GM13976 (cell line): ENCODE measurements around the gene TUBA1C.
"Not testable (repeated sequence)": the region's sequence is repeated elsewhere in the genome, so short reads cannot be mapped to it uniquely, and the experiment has no call there.

Experiments used
- DNase-seq: peaks from one replicate; pipeline ENCODE4 v3.0.0; 2012; ENCODE audit warnings: low spot score
- in situ Hi-C: fragments of 300-500 bp; cut with MboI; formaldehyde crosslinking; loops from one replicate; pipeline ENCODE4 v1.12.0; 2022; ENCODE audit warnings: low sequenced_read_pairs, mixed read lengths, inconsistent platforms; ENCODE audit not compliant: unreplicated experiment
- TF ChIP-seq, protein P1 (sequence below): IDR thresholded peaks from 2 replicates; pipeline ENCODE4 v1.5.1; 2012; ENCODE audit warnings: borderline replicate concordance, mild to moderate bottlenecking; ENCODE audit not compliant: insufficient read depth; ENCODE audit errors: extremely low read depth, missing control alignments, control extremely low read depth

The TUBA1C gene

DNA sequence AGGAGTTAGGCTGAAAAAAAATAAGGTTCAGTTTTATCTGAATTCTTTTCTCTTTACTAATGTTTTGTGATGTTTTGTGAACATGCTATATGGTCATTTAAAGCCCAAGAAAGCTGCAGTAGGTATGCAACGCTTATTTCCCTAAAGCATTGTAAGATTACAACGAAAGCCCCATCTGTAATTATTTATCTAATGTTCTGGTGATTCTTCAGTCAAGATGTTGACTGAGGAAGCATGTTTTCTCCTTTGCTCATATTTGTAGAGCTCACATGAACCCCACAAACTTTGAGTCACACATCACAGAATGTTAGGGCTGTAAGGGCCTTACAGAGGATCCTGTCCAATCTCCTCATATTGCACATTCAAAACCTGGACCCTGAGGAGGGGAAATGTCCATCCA, 3.2 kb upstream of the TUBA1C start:
- in situ Hi-C loops, result no loop called here
- TF ChIP-seq, protein P1, sequence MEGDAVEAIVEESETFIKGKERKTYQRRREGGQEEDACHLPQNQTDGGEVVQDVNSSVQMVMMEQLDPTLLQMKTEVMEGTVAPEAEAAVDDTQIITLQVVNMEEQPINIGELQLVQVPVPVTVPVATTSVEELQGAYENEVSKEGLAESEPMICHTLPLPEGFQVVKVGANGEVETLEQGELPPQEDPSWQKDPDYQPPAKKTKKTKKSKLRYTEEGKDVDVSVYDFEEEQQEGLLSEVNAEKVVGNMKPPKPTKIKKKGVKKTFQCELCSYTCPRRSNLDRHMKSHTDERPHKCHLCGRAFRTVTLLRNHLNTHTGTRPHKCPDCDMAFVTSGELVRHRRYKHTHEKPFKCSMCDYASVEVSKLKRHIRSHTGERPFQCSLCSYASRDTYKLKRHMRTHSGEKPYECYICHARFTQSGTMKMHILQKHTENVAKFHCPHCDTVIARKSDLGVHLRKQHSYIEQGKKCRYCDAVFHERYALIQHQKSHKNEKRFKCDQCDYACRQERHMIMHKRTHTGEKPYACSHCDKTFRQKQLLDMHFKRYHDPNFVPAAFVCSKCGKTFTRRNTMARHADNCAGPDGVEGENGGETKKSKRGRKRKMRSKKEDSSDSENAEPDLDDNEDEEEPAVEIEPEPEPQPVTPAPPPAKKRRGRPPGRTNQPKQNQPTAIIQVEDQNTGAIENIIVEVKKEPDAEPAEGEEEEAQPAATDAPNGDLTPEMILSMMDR, result no peak
- no peak for DNase-seq

DNA sequence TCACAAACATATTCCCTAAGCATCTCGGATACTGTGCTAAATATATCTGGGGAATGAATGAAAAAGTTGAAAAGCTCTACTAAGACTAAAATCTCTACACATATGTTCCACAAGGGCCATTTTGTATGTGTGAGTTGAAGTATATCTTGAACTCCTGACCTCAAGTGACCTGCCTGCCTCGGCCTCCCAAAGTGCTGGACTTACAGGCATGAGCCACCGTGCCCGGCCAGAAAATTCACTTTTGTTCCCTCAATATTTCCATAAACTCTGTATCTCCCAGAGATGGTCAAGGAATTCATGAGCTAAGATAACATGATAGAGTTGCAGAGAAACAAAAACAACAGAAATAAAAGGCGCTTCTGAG, 1.5 kb upstream of the TUBA1C start:
- TF ChIP-seq, protein P1, result no peak
- DNase-seq, result no peak
- in situ Hi-C loops, result no loop called here

DNA sequence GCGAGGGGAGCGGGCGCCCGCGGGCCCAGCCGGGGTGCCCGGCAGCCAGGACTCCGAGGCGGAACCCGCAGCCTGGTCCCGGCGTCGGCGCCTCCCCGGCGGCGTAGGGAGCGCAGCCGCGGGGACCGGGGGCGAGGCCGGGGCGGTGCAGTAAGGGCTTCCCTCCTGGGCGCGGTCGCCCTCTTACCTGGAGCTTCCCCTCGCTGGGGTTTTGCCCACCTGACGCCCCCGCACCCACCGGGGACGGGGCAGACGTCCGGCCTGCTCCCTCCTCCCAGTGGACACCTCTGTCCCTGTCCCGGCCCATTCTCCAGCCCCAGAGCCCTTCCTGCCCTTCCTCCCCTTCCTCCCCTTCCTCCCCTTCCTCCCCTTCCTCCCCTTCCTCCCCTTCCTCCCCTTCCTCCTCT, 413 bp upstream of the TUBA1C start:
- DNase-seq, result peak; percentile 78
- TF ChIP-seq, protein P1, result no peak

DNA sequence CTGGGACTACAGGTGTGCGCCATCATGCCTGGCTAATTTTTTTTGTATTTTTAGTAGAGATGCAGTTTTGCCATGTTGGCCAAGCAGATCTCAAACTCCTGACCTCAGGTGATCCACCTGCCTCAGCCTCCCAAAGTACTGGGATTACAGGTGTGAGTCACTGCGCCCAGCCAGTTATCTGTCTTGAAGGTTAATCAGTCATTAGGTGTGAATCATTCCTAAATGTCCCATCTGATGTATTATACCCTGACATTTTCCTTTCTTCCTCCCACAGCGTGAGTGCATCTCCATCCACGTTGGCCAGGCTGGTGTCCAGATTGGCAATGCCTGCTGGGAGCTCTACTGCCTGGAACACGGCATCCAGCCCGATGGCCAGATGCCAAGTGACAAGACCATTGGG, 4.3 kb downstream of the TUBA1C start:
- DNase-seq, in situ Hi-C loops: not testable (repeated sequence)

More for the DNA sequence above, 413 bp upstream of the TUBA1C start:
- in situ Hi-C loops, result no loop called here

DNA sequence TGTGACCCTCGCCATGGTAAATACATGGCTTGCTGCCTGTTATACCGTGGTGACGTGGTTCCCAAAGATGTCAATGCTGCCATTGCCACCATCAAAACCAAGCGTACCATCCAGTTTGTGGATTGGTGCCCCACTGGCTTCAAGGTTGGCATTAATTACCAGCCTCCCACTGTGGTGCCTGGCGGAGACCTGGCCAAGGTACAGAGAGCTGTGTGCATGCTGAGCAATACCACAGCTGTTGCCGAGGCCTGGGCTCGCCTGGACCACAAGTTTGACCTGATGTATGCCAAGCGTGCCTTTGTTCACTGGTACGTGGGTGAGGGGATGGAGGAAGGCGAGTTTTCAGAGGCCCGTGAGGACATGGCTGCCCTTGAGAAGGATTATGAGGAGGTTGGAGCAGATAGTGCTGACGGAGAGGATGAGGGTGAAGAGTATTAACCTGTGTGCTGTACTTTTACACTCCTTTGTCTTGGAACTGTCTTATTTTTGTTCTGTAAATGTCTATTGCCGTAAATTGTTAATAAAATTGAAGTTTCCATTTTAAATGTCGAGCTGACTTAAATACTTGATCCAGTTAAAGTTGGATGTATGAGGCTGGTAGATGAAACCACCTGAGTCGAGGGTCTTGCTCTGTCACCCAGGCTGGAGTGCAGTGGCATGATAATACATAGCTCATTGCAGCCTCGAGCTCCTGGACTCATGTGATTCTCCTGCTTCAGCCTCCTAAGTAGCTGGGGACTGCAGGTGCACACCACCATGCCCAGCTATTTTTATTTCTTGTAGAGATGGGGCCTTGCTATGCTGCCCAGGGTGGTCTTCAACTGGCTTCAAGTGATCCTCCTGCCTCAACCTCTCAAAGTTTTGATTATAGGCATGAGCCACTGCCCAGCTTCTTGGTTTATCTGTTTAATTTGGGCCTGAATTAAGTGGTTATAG, 8.2 kb downstream of the TUBA1C start:
- TF ChIP-seq, protein P1, result no peak
- no peak for DNase-seq
- in situ Hi-C loops, result no loop called here

DNA sequence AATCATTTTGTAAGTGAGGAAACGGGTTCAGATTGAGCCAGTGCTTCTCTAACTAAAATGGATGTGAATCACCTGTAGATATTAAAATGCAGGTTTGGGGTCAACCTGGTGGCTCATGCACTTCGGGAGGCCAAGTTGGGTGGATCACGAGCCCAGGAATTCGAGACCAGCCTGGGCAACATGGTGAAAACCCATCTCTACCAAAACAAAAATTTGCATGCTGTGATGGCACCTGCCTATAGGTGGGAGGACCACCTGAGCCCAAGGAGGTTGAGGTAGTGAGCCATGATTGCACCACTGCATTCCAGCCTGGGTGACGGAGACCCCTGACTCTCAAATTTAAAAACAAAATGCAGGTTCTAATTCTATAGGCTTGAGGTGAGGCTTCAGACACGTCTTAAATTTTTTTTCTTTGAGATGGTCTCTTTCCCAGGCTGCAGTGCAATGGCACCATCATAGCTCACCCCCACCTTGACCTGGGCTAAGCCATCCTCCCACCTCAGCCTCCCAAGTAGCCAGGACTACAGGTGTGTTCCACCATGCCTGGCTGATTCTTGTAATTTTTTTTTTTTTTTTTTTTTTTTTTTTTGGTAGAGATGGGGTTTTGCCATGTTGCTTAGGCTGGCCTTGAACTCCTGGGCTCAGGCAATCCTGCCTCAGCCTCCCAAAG, 9.0 kb downstream of the TUBA1C start:
- in situ Hi-C loops, result no loop called here
- TF ChIP-seq, protein P1, result no peak
- no peak for DNase-seq
